ENCODE data around the gene DAB1.

DNA sequence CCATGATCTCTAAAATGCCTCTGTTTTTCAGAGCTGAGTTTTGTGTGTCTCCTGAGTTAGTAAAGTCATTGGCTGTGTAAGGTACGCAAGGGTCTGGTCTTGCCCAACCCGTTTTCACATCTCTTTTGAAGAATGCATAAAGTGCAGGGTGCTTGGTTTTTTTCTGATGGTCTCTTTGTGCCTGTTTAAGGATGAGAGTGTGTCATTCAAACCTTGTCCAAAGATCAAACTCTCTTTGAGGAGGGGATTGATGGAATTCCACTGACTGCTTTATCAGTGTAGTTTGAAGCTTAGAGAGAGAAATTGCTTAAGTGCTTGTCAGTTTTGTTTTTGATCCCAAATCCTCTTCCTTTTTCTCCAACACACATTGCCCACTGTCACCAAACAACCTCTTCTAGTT is 438.0 kb downstream of the DAB1 start:
- TF ChIP-seq, protein P1, sequence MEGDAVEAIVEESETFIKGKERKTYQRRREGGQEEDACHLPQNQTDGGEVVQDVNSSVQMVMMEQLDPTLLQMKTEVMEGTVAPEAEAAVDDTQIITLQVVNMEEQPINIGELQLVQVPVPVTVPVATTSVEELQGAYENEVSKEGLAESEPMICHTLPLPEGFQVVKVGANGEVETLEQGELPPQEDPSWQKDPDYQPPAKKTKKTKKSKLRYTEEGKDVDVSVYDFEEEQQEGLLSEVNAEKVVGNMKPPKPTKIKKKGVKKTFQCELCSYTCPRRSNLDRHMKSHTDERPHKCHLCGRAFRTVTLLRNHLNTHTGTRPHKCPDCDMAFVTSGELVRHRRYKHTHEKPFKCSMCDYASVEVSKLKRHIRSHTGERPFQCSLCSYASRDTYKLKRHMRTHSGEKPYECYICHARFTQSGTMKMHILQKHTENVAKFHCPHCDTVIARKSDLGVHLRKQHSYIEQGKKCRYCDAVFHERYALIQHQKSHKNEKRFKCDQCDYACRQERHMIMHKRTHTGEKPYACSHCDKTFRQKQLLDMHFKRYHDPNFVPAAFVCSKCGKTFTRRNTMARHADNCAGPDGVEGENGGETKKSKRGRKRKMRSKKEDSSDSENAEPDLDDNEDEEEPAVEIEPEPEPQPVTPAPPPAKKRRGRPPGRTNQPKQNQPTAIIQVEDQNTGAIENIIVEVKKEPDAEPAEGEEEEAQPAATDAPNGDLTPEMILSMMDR (IDR thresholded peaks at IDR 0.05; ENCODE audit: low read length), result no peak
- no peak for TF ChIP-seq EZH2 (IDR thresholded peaks at IDR 0.05; ENCODE audit: borderline replicate concordance, low read length)

Measured in OCI-LY1 (cell line).